ENCODE results near the gene CAST. TPM values are rescaled to one million over a fixed set of nuclear protein-coding genes. Genes with fewer than 3 reads are reported as not detected.

Gene CAST
- total RNA-seq, 1 donor from 2014 or later, result 272 TPM

DNA sequence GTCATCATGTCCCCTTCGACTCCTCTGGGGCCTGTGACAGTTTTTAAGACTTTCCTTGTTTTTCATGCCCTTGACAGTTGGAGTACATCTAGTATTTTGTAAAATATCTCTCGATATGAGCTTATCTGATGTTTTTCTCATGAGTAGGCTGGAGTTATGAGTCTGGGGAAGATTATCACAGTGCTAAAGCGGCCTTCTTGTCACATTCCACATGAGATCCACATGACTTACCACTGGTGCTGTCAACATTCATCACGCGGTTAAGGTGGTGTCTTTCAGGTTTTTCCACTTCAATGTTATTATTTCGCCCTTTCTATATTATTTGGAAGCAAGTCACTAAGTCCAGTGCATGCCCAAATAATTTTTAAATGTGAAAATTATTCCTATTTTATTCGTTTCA, 17.1 kb upstream of the CAST start:
- Histone ChIP-seq H3K9me3 (no peaks in the 10 kb centered on the region), H3K27me3 (ENCODE audit: low read depth) (no peaks in the 10 kb centered on the region), H3K4me1 (peaks cover 23% of the 10 kb centered on the region), H3K36me3 (no peaks in the 10 kb centered on the region), H3K27ac (no peak overlapping the region), H3K4me3 (no peak overlapping the region)
- intact Hi-C loops (cut with DNase I), result no loop called here
- TF ChIP-seq, protein P1, sequence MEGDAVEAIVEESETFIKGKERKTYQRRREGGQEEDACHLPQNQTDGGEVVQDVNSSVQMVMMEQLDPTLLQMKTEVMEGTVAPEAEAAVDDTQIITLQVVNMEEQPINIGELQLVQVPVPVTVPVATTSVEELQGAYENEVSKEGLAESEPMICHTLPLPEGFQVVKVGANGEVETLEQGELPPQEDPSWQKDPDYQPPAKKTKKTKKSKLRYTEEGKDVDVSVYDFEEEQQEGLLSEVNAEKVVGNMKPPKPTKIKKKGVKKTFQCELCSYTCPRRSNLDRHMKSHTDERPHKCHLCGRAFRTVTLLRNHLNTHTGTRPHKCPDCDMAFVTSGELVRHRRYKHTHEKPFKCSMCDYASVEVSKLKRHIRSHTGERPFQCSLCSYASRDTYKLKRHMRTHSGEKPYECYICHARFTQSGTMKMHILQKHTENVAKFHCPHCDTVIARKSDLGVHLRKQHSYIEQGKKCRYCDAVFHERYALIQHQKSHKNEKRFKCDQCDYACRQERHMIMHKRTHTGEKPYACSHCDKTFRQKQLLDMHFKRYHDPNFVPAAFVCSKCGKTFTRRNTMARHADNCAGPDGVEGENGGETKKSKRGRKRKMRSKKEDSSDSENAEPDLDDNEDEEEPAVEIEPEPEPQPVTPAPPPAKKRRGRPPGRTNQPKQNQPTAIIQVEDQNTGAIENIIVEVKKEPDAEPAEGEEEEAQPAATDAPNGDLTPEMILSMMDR (IDR thresholded peaks at IDR 0.05), result no peak
- DNase-seq, result no peak
- no peak for ATAC-seq

DNA sequence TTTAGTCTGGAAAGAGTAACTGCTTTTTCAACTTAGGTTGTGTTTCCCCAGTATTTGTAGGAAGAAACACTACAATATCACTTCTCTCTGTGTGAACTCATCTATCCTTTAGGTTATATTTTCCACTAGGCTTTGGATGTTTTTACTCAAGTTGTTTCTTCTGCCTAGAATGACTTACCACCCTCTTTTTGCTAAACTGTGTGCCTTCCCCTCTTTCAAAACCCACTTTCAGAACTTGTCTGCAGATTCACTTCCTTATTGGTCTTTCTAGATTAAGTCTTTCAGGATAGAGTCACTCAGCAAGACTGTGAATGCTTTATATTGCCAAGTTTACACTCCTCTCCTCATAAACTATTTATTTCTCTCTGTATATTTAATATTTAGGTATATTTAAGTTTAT, 14.2 kb upstream of the CAST start:
- TF ChIP-seq, protein P1 (IDR thresholded peaks at IDR 0.05), result no peak
- ATAC-seq (peak in 1 of 2 donors; percentile 61), DNase-seq (no peak)
- H3K36me3 ChIP-seq, result no peaks in the 10 kb centered on the region
- intact Hi-C loops (cut with DNase I), result no loop called here
- peaks cover 26% of the 10 kb centered on the region for H3K4me1 ChIP-seq
- H3K9me3 ChIP-seq, result no peaks in the 10 kb centered on the region
- H3K4me3 ChIP-seq, result no peak overlapping the region
- H3K27me3 ChIP-seq (ENCODE audit: low read depth), result no peaks in the 10 kb centered on the region
- H3K27ac ChIP-seq, result no peak overlapping the region

DNA sequence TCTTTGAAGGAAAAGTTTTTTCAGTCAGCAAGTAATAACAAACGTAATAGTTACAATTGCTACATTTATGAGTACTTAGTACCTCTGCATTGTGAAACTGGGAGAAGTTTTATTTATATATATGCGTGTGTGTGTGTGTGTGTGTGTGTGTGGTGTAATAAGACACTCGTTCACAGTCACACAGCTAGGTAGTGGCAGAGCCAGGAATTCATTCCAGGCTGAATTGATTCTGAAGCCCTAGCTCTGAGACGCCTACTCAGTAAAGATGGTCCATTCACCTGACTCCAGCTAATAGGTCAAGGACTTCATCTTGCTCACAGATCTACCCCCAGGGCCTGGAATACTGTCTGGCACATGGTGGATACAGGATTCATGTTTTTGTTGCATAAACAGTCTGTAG, 13.6 kb upstream of the CAST start:
- Histone ChIP-seq H3K27ac (no peak overlapping the region), H3K27me3 (ENCODE audit: low read depth) (no peaks in the 10 kb centered on the region), H3K36me3 (no peaks in the 10 kb centered on the region), H3K4me1 (peaks cover 31% of the 10 kb centered on the region), H3K4me3 (no peak overlapping the region), H3K9me3 (no peaks in the 10 kb centered on the region)
- ATAC-seq, result peak; percentile 51 to 70
- intact Hi-C loops (cut with DNase I), result no loop called here
- TF ChIP-seq, protein P1 (IDR thresholded peaks at IDR 0.05), result no peak
- no peak for DNase-seq

DNA sequence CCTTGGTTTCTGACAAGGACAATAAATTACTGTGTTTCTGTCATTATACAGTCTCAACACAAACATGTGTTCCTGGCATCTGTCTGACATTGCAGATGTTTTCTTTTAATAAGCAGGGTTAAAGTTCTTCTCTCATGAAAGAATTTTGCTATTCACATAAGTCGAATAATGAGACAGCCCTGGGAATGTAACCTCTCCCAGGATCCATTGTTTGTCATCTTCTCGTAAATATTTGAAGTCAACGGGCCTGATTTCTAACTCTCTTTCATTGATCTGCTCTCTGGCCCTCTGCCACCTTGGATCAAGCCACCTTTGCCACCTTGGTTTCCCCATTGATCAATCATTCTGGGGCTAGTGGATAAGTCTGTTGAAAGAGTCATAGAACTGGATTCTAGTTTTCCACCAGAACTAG, 12.9 kb upstream of the CAST start:
- Histone ChIP-seq H3K27me3 (ENCODE audit: low read depth) (no peaks in the 10 kb centered on the region), H3K4me1 (peaks cover 31% of the 10 kb centered on the region), H3K9me3 (no peaks in the 10 kb centered on the region), H3K36me3 (no peaks in the 10 kb centered on the region), H3K4me3 (no peak overlapping the region), H3K27ac (no peak overlapping the region)
- intact Hi-C loops (cut with DNase I), result no loop called here
- DNase-seq (no peak), ATAC-seq (peak in 1 of 2 donors; percentile 9)
- TF ChIP-seq, protein P1 (IDR thresholded peaks at IDR 0.05), result no peak

DNA sequence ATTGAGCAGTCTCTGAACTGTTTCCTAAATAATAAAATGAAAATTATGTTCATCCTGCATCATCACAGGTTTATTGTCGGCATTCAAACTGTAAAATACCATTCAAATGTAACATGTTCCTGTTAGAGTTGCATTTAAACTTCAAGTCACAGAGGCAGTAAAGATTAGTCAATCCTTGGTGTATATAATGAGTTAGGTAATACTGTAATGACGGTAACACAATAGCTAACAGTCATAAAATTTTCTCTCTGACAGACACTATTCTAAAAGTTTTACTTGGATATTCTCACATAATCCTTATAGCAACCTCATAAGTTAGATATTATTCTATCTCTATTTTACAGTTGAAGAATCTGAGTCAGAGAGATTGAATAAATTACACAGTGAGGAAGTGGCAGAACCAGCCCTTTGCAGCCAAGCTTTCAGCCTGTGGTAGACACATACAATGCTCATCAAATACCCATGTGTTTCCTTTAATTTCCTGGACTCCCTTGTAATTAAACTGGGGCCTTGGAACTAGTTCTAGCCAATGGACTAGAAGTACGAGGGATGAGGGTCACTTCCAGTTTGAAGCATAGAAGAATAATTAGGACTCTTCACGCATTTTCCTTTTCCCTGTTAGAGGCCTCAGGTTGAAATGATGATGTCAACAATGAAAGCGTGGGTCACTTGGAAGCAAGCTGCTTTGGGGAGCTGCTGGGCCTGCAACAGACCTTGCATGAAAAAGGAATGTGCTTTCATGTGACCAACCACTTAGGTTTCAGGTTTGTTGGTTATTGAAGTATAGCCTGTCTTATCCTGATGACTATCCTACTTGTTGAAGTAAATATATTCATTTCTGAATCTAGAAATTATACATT, 12.3 kb upstream of the CAST start:
- peak in 1 of 2 donors; percentile 30 for ATAC-seq
- Histone ChIP-seq H3K36me3 (no peaks in the 10 kb centered on the region), H3K27me3 (ENCODE audit: low read depth) (no peaks in the 10 kb centered on the region), H3K9me3 (no peaks in the 10 kb centered on the region), H3K4me1 (peaks cover 31% of the 10 kb centered on the region), H3K27ac (no peak overlapping the region), H3K4me3 (no peak overlapping the region)
- DNase-seq, result no peak
- intact Hi-C loops (cut with DNase I), result no loop called here
- TF ChIP-seq, protein P1 (IDR thresholded peaks at IDR 0.05), result no peak
